HG03025 (cell line): Measurements from ENCODE around the gene RDH12.

ENCODE experiments used
- ATAC-seq: cut with Tn5 transposase; IDR thresholded peaks from one replicate; pipeline ENCODE4 v1.9.1; 2021; ENCODE audit warnings: mild to moderate bottlenecking, moderate library complexity; ENCODE audit not compliant: unreplicated experiment, low FRiP score

Gene RDH12

GRCh38 chr14:67746927-67747326, 45.2 kb downstream of the RDH12 start:
- ATAC-seq, result no peak

- ATAC-seq, result no peak
These were observed 46.6 kb downstream of the RDH12 start for GRCh38 chr14:67748312-67748711.

- ATAC-seq, result no peak
These were observed 47.8 kb downstream of the RDH12 start for GRCh38 chr14:67749341-67750084.

- ATAC-seq, result no peak
These were observed 54.8 kb downstream of the RDH12 start for GRCh38 chr14:67756496-67756895.

- ATAC-seq, result no peak
These were observed 55.5 kb downstream of the RDH12 start for GRCh38 chr14:67757175-67757574.

GRCh38 chr14:67759916-67760315, 58.2 kb downstream of the RDH12 start:
- ATAC-seq, result no peak

- ATAC-seq, result no peak
These were observed 60.4 kb downstream of the RDH12 start for GRCh38 chr14:67762051-67762450.

GRCh38 chr14:67763158-67763822, 61.6 kb downstream of the RDH12 start:
- ATAC-seq, result no peak

- no peak for ATAC-seq
These were observed 62.8 kb downstream of the RDH12 start for GRCh38 chr14:67764496-67764895.

GRCh38 chr14:67765192-67765834, 63.6 kb downstream of the RDH12 start:
- no peak for ATAC-seq

GRCh38 chr14:67766035-67766680, 64.5 kb downstream of the RDH12 start:
- ATAC-seq, result no peak

- ATAC-seq, result no peak
These were observed 66.5 kb downstream of the RDH12 start for GRCh38 chr14:67768219-67768618.

GRCh38 chr14:67773844-67774377, 72.2 kb downstream of the RDH12 start:
- no peak for ATAC-seq

- ATAC-seq, result no peak
These were observed 75.1 kb downstream of the RDH12 start for GRCh38 chr14:67776653-67777322.

GRCh38 chr14:67778792-67779191, 77.1 kb downstream of the RDH12 start:
- no peak for ATAC-seq

GRCh38 chr14:67782090-67782489, 80.4 kb downstream of the RDH12 start:
- no peak for ATAC-seq
